ENCODE results near the gene BAZ2A. TPM values are rescaled to one million over a fixed set of nuclear protein-coding genes. Genes with fewer than 3 reads are reported as not detected.
A peak's percentile ranks its signal among the peaks of the same experiment; 100 is the strongest.

The BAZ2A gene
- polyA plus RNA-seq, 3 donors: 8.9 to 86.0 (median 21.1) TPM

DNA sequence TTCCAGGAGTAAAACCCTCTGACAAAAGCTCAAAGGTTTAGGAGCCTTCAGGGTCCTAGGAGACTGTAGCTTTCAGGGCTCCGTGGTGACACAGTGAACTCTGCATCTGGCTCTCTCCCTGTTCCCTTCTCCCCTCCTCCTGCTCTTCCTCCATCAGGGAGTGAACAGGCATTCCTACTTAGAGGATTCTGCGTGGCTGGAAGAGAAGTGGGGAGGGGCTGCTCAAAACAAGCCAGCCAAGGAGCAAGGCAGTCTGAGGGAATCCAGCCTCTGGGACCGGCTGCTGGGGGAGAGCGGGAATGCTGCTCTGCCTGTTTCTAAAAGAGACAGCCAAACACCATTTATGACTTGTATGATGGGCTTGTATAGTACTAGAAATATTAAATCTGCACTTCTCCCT lies 59.0 kb downstream of the BAZ2A start:
- DNase-seq: no peak
- no peaks in the 10 kb centered on the region for H3K79me2 ChIP-seq (ENCODE audit: insufficient read depth, low read length)
- Mint-ChIP-seq H3K27ac (peak overlapping the region; percentile 80 to 94 (median 90)), H3K4me3 (peak overlapping the region in 1 of 2 donors; percentile 71), H3K36me3 (peaks cover 5% of the 10 kb centered on the region in 2 donors), H3K9me3 (no peaks in the 10 kb centered on the region), H3K27me3 (ENCODE audit: low read depth in 3 of 3) (peaks cover 0 to 1% (median 0%) of the 10 kb centered on the region in 3 donors), H3K4me1 (peaks cover 65% of the 10 kb centered on the region)
- H3K9me3 ChIP-seq (replicated peaks in 1 of 2; ENCODE audit: control insufficient read depth in 1 of 2, insufficient read depth in 1 of 2, low read length in 2 of 2): no peaks in the 10 kb centered on the region
- intact Hi-C loops (cut with micrococcal nuclease): no loop called here
- no peak overlapping the region for H2AFZ ChIP-seq (ENCODE audit: insufficient read depth, low read depth, low read length, poor library complexity, severe bottlenecking)
- no peaks in the 10 kb centered on the region for H3K27me3 ChIP-seq (ENCODE audit: control insufficient read depth in 2 of 2, insufficient read depth in 2 of 2, low read length in 2 of 2)
- TF ChIP-seq, protein P1, sequence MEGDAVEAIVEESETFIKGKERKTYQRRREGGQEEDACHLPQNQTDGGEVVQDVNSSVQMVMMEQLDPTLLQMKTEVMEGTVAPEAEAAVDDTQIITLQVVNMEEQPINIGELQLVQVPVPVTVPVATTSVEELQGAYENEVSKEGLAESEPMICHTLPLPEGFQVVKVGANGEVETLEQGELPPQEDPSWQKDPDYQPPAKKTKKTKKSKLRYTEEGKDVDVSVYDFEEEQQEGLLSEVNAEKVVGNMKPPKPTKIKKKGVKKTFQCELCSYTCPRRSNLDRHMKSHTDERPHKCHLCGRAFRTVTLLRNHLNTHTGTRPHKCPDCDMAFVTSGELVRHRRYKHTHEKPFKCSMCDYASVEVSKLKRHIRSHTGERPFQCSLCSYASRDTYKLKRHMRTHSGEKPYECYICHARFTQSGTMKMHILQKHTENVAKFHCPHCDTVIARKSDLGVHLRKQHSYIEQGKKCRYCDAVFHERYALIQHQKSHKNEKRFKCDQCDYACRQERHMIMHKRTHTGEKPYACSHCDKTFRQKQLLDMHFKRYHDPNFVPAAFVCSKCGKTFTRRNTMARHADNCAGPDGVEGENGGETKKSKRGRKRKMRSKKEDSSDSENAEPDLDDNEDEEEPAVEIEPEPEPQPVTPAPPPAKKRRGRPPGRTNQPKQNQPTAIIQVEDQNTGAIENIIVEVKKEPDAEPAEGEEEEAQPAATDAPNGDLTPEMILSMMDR (IDR thresholded peaks at IDR 0.05): no peak
- peak overlapping the region; percentile 59 to 77 for H3K27ac ChIP-seq (ENCODE audit: low read depth in 1 of 2, low read length in 2 of 2)
- no peak overlapping the region for H3K9ac ChIP-seq (ENCODE audit: insufficient read depth, low read length, poor library complexity, severe bottlenecking)
- H3K36me3 ChIP-seq (replicated peaks in 1 of 2; ENCODE audit: control insufficient read depth in 1 of 2, insufficient read depth in 2 of 2, low read length in 2 of 2): no peaks in the 10 kb centered on the region
- H3K4me1 ChIP-seq (ENCODE audit: control insufficient read depth in 1 of 2, insufficient read depth in 2 of 2, low read length in 2 of 2): peaks cover 69 to 82% of the 10 kb centered on the region in 2 donors
- peak overlapping the region in 1 of 3 experiments; percentile 68 for H3K4me3 ChIP-seq (replicated peaks in 1 of 3; ENCODE audit: low read depth in 2 of 3, low read length in 3 of 3)
- peak overlapping the region; percentile 55 for H3K4me2 ChIP-seq (replicated peaks; ENCODE audit: extremely low read depth, low read length, poor library complexity, severe bottlenecking)
- H4K20me1 ChIP-seq (ENCODE audit: insufficient read depth, low read length): no peaks in the 10 kb centered on the region
- no CpG with 5 or more reads among the region's 4 CpGs for WGBS (ENCODE audit: insufficient coverage)

DNA sequence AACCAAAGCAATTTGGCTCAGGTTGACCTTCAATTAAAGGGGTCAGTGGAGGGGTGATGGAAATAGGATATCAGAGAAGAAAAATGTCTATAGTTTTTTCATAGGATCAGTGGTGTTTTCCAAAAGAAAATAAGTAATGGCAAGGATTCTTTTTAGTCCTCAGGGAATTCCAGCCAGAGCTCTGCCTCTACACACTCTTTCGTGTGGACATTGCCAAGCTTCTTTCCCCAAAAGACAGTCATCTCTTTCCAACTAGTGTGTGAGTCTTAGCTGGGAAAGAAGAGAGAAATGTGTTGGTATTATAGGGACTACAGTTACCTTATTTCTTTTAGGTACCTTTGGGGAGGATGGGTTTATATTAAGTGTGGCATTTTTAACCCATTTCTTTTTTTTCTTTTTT lies 62.0 kb downstream of the BAZ2A start:
- Histone ChIP-seq H2AFZ (ENCODE audit: insufficient read depth, low read depth, low read length, poor library complexity, severe bottlenecking) (no peak overlapping the region), H3K27ac (ENCODE audit: low read depth in 1 of 2, low read length in 2 of 2) (no peak overlapping the region), H3K9me3 (replicated peaks in 1 of 2; ENCODE audit: control insufficient read depth in 1 of 2, insufficient read depth in 1 of 2, low read length in 2 of 2) (no peaks in the 10 kb centered on the region), H3K4me1 (ENCODE audit: control insufficient read depth in 1 of 2, insufficient read depth in 2 of 2, low read length in 2 of 2) (peaks cover 79 to 81% of the 10 kb centered on the region in 2 donors), H4K20me1 (ENCODE audit: insufficient read depth, low read length) (no peaks in the 10 kb centered on the region), H3K36me3 (replicated peaks in 1 of 2; ENCODE audit: control insufficient read depth in 1 of 2, insufficient read depth in 2 of 2, low read length in 2 of 2) (peaks cover 2 to 3% of the 10 kb centered on the region in 2 donors), H3K4me3 (replicated peaks in 1 of 3; ENCODE audit: low read depth in 2 of 3, low read length in 3 of 3) (no peak overlapping the region), H3K9ac (ENCODE audit: insufficient read depth, low read length, poor library complexity, severe bottlenecking) (no peak overlapping the region), H3K79me2 (ENCODE audit: insufficient read depth, low read length) (no peaks in the 10 kb centered on the region), H3K4me2 (replicated peaks; ENCODE audit: extremely low read depth, low read length, poor library complexity, severe bottlenecking) (no peak overlapping the region), H3K27me3 (ENCODE audit: control insufficient read depth in 2 of 2, insufficient read depth in 2 of 2, low read length in 2 of 2) (no peaks in the 10 kb centered on the region)
- Mint-ChIP-seq H3K9me3 (no peaks in the 10 kb centered on the region), H3K4me1 (peaks cover 73% of the 10 kb centered on the region), H3K27ac (peak overlapping the region in 1 of 7 donors; percentile 19), H3K4me3 (no peak overlapping the region), H3K27me3 (ENCODE audit: low read depth in 3 of 3) (peaks cover 0 to 1% (median 0%) of the 10 kb centered on the region in 3 donors), H3K36me3 (peaks cover 9 to 12% of the 10 kb centered on the region in 2 donors)
- no peak for DNase-seq
- intact Hi-C loops (cut with micrococcal nuclease): loop anchor here in 1 of 2 donors (5.0 kb wide), 1 partner anchor 46 kb away; the partner anchor contains the start of gene RBMS2
- no CpG with 5 or more reads among the region's 1 CpG for WGBS (ENCODE audit: insufficient coverage)
- TF ChIP-seq, protein P1 (IDR thresholded peaks at IDR 0.05): no peak

All from CD14-positive monocyte (primary cell).